Activated B cell treated with CpG ODN at 0.5 μM for 24 hours (primary cell): ENCODE measurements around the gene LSAMP. TPM values are rescaled to one million over a fixed set of nuclear protein-coding genes. Genes with fewer than 3 reads are reported as not detected.

Experiments used
- ATAC-seq: fragments of 200-7000 bp; cut with Tn5 transposase; one replicate; pipeline ENCODE4 v1.10.0; 2021; ENCODE audit warnings: low read depth, mild to moderate bottlenecking, moderate library complexity
- CTCF ChIA-PET: fragments of 350-600 bp; sonication (Branson Sonifier 250); formaldehyde crosslinking; loops from one replicate; lab custom pipeline; 2021; ENCODE audit warnings: antibody characterized with exemption; lab: Charles Lee
- POLR2A ChIA-PET: fragments of 350-600 bp; sonication (Branson Sonifier 250); formaldehyde crosslinking; loops from one replicate; lab custom pipeline; 2021; ENCODE audit warnings: antibody characterized with exemption; lab: Charles Lee
- DNase-seq: peaks from one replicate; pipeline ENCODE4 v3.0.0; 2022
- H3K27ac Mint-ChIP-seq: one replicate; pipeline ENCODE4 v1.8.0; 2020; ENCODE audit warnings: mixed read lengths
- H3K27me3 Mint-ChIP-seq: one replicate; pipeline ENCODE4 v1.8.0; 2021; ENCODE audit warnings: mixed read lengths
- H3K36me3 Mint-ChIP-seq: one replicate; pipeline ENCODE4 v1.8.0; 2021; ENCODE audit warnings: low read depth, mixed read lengths
- H3K4me1 Mint-ChIP-seq: one replicate; pipeline ENCODE4 v1.8.0; 2021; ENCODE audit warnings: mixed read lengths
- H3K4me3 Mint-ChIP-seq: one replicate; pipeline ENCODE4 v1.8.0; 2020; ENCODE audit warnings: mild to moderate bottlenecking, mixed read lengths
- H3K9me3 Mint-ChIP-seq: one replicate; pipeline ENCODE4 v1.8.0; 2020; ENCODE audit warnings: mixed read lengths
- CTCF ChIP-seq: fragments of 200-600 bp; IDR thresholded peaks from one replicate; pipeline ENCODE4 v1.8.0; 2022; ENCODE audit warnings: antibody characterized with exemption, mild to moderate bottlenecking
- intact Hi-C: fragments of 100-400 bp; cut with micrococcal nuclease; formaldehyde crosslinking; loops from one replicate; pipeline ENCODE4 v1.15.1; 2024
- total RNA-seq: library from RNA; stranded (reverse); gene quantifications from 2 replicates; pipeline ENCODE4 v1.2.3, GENCODE V29; 2022

LSAMP gene
- total RNA-seq, 1 donor from 2014 or later: 0.16 TPM

- intact Hi-C loops: no loop called here
- POLR2A ChIA-PET: no interaction called here
- no peak for TF ChIP-seq CTCF
Observed at GRCh38 chr3:116059421-116060096, 385.7 kb downstream of the LSAMP start.

GRCh38 chr3:116058844-116059243 lies 386.4 kb downstream of the LSAMP start:
- Mint-ChIP-seq H3K4me3 (no peak overlapping the region), H3K36me3 (no peaks in the 10 kb centered on the region), H3K27ac (no peak overlapping the region), H3K27me3 (no peaks in the 10 kb centered on the region), H3K4me1 (peaks cover 12% of the 10 kb centered on the region), H3K9me3 (no peaks in the 10 kb centered on the region)
- intact Hi-C loops: no loop called here
- ATAC-seq (no peak), DNase-seq (no peak)
- no peak for TF ChIP-seq CTCF
- ChIA-PET POLR2A (no interaction called here), CTCF (no interaction called here)

More at GRCh38 chr3:116059421-116060096, 385.7 kb downstream of the LSAMP start:
- H3K4me3 Mint-ChIP-seq: no peak overlapping the region
- H3K27me3 Mint-ChIP-seq: no peaks in the 10 kb centered on the region
- no peak for DNase-seq
- no peak overlapping the region for H3K27ac Mint-ChIP-seq
- no peaks in the 10 kb centered on the region for H3K9me3 Mint-ChIP-seq
- CTCF ChIA-PET: no interaction called here
- H3K4me1 Mint-ChIP-seq: peaks cover 12% of the 10 kb centered on the region
- no peak for ATAC-seq
- H3K36me3 Mint-ChIP-seq: no peaks in the 10 kb centered on the region

- ChIA-PET CTCF (no interaction called here), POLR2A (no interaction called here)
- ATAC-seq (no peak), DNase-seq (no peak)
- intact Hi-C loops: no loop called here
- H3K4me3 Mint-ChIP-seq: no peak overlapping the region
- no peak for TF ChIP-seq CTCF
- H3K27me3 Mint-ChIP-seq: no peaks in the 10 kb centered on the region
- H3K27ac Mint-ChIP-seq: no peak overlapping the region
- peaks cover 12% of the 10 kb centered on the region for H3K4me1 Mint-ChIP-seq
- H3K9me3 Mint-ChIP-seq: no peaks in the 10 kb centered on the region
- H3K36me3 Mint-ChIP-seq: no peaks in the 10 kb centered on the region
Observed at GRCh38 chr3:116057400-116058006, 387.8 kb downstream of the LSAMP start.

DNA sequence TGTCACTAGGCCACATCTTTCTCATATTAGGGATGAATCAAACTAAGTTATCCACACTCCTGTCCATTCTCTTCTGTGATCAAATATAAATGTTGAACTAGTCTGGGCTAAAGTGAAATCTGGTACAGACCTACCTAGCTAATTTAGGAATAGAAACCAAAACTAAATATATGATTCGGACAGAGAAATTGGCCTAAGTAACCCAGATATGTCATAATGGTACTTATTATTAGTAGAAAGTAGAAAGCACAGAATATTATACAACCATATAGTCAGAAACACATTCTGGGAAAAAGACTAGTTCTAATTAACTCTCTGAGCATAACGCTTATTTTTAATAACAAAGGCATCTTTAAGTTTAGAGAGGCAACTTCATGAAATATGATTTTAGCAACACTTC lies 389.0 kb downstream of the LSAMP start:
- POLR2A ChIA-PET: no interaction called here
- CTCF ChIA-PET: no interaction called here
- no peak overlapping the region for H3K27ac Mint-ChIP-seq
- H3K4me3 Mint-ChIP-seq: no peak overlapping the region
- H3K36me3 Mint-ChIP-seq: no peaks in the 10 kb centered on the region
- DNase-seq (no peak), ATAC-seq (no peak)
- TF ChIP-seq CTCF: no peak
- no peaks in the 10 kb centered on the region for H3K9me3 Mint-ChIP-seq
- intact Hi-C loops: no loop called here
- H3K27me3 Mint-ChIP-seq: no peaks in the 10 kb centered on the region
- peaks cover 12% of the 10 kb centered on the region for H3K4me1 Mint-ChIP-seq

DNA sequence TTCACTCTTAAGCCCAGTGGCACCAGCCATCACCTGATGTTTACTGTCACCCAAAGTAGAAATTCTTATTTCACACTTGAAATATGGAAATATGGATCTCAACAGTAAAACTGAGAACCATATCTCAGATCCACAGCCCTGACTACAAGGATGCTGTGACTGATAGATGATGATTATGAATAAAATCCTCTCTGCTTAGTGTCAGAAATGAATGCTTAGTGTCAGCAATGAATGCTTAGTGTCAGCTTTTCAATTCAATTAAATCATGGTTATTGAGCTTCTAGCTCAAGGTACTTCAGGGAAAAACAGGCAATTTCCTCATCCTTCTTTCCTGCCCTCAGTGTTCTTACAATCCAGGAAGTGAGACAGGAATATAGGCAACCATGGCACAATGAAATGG lies 392.3 kb downstream of the LSAMP start:
- DNase-seq: no peak
- intact Hi-C loops: no loop called here
- ATAC-seq: no peak
- Mint-ChIP-seq H3K36me3 (no peaks in the 10 kb centered on the region), H3K4me3 (no peak overlapping the region), H3K27ac (no peak overlapping the region), H3K27me3 (no peaks in the 10 kb centered on the region), H3K9me3 (no peaks in the 10 kb centered on the region), H3K4me1 (peaks cover 15% of the 10 kb centered on the region)
- CTCF ChIA-PET: no interaction called here
- no peak for TF ChIP-seq CTCF
- POLR2A ChIA-PET: no interaction called here
